A673 (cell line): Measurements from ENCODE around the gene DDC. TPM values are rescaled to one million over a fixed set of nuclear protein-coding genes. Genes with fewer than 3 reads are reported as not detected.

Experiments used
- BruUV-seq: library from RNA; stranded (reverse); fragments of 400-500 nt; replicated peaks from 2 replicates; lab custom pipeline; 2021; lab: Mats Ljungman, UMichigan
- CTCF ChIA-PET: fragments of 300-600 bp; sonication (Branson Sonifier 250); formaldehyde crosslinking; loops from one replicate; lab custom pipeline; 2022; ENCODE audit warnings: antibody characterized with exemption; lab: Charles Lee
- POLR2A ChIA-PET: fragments of 300-600 bp; sonication (Branson Sonifier 250); formaldehyde crosslinking; loops from one replicate; lab custom pipeline; 2022; ENCODE audit warnings: antibody characterized with exemption; ENCODE audit not compliant: low non-redundant PET; lab: Charles Lee
- DNase-seq: peaks from one replicate; pipeline ENCODE4 v3.0.0-alpha.2; 2015; ENCODE audit warnings: low spot score
- H3K27ac ChIP-seq: fragments of 200-600 bp; sonication (generic); 2 replicates; pipeline ENCODE4 v1.5.1; 2016; ENCODE audit warnings: mixed run types, low read depth, mild to moderate bottlenecking, mixed read lengths, antibody characterized with exemption, low read length; ENCODE audit not compliant: poor library complexity, severe bottlenecking
- H3K27me3 ChIP-seq: fragments of 200-600 bp; sonication (generic); replicated peaks from 2 replicates; pipeline ENCODE4 v1.6.1; 2017; ENCODE audit warnings: mixed run types, low read depth, mild to moderate bottlenecking, mixed read lengths, antibody characterized with exemption, low read length; ENCODE audit not compliant: insufficient read depth, poor library complexity
- H3K36me3 ChIP-seq: fragments of 200-600 bp; sonication (generic); 2 replicates; pipeline ENCODE4 v1.6.1; 2016; ENCODE audit warnings: mixed run types, mild to moderate bottlenecking, mixed read lengths, antibody characterized with exemption, low read length; ENCODE audit not compliant: insufficient read depth, poor library complexity, severe bottlenecking
- H3K4me1 ChIP-seq: fragments of 200-600 bp; sonication (generic); 2 replicates; pipeline ENCODE4 v1.6.1; 2017; ENCODE audit warnings: mixed run types, mild to moderate bottlenecking, mixed read lengths, antibody characterized with exemption, low read length; ENCODE audit not compliant: insufficient read depth, poor library complexity, severe bottlenecking
- H3K4me3 ChIP-seq: fragments of 200-600 bp; sonication (generic); 2 replicates; pipeline ENCODE4 v1.5.1; 2016; ENCODE audit warnings: low read depth, mixed run types, mild to moderate bottlenecking, mixed read lengths, low read length; ENCODE audit not compliant: poor library complexity, severe bottlenecking
- H3K9me3 ChIP-seq: fragments of 200-600 bp; sonication (generic); 2 replicates; pipeline ENCODE4 v1.6.1; 2016; ENCODE audit warnings: mixed run types, low read depth, mild to moderate bottlenecking, mixed read lengths, antibody characterized with exemption, low read length; ENCODE audit not compliant: poor library complexity, severe bottlenecking
- CTCF ChIP-seq: fragments of 300-800, 200-600 bp; sonication (generic); conservative IDR thresholded peaks from 2 replicates; pipeline ENCODE4 v1.5.1; 2017; ENCODE audit warnings: low read depth, mild to moderate bottlenecking, antibody characterized with exemption, low read length, moderate library complexity, mixed read lengths
- EZH2 ChIP-seq: fragments of 200-600 bp; sonication (generic); IDR thresholded peaks from 2 replicates; pipeline ENCODE4 v1.6.1; 2017; ENCODE audit warnings: borderline replicate concordance, low read depth, mild to moderate bottlenecking, mixed read lengths, antibody characterized with exemption, low read length; ENCODE audit not compliant: poor library complexity, severe bottlenecking
- intact Hi-C: fragments of 100-400 bp; cut with micrococcal nuclease; formaldehyde crosslinking; loops from one replicate; pipeline ENCODE4 v1.10.0; 2022; ENCODE audit not compliant: unreplicated experiment
- total RNA-seq: library from RNA; stranded (reverse); gene quantifications from 2 replicates; pipeline ENCODE4 v1.2.3, GENCODE V29; 2021

DDC gene
- total RNA-seq, 1 experiment from 2014 or later = not detected

GRCh38 chr7:50418526-50419290, 146.5 kb downstream of the DDC start:
- H3K27me3 ChIP-seq = no peaks in the 10 kb centered on the region
- no peaks in the 10 kb centered on the region for H3K4me1 ChIP-seq
- BruUV-seq = no TSS peak
- ChIA-PET CTCF (interaction anchor here (1.1 to 1.4 kb wide), 3 partner anchors 50 to 326 kb away, joined by 3 to 6 read pairs (median 5); no protein-coding TSS in a partner anchor), POLR2A (no interaction called here)
- intact Hi-C loops = loop anchor here (1.0 kb wide), 3 partner anchors 213 to 326 kb away; no protein-coding TSS in a partner anchor
- no peak for TF ChIP-seq CTCF
- no peak for TF ChIP-seq EZH2
- H3K9me3 ChIP-seq = no peaks in the 10 kb centered on the region
- no peak overlapping the region for H3K4me3 ChIP-seq
- no peak overlapping the region for H3K27ac ChIP-seq
- no peak for DNase-seq
- no peaks in the 10 kb centered on the region for H3K36me3 ChIP-seq

GRCh38 chr7:50418086-50418515, 147.1 kb downstream of the DDC start:
- no peak overlapping the region for H3K4me3 ChIP-seq
- DNase-seq = peak; percentile 86
- H3K27ac ChIP-seq = no peak overlapping the region
- no peaks in the 10 kb centered on the region for H3K27me3 ChIP-seq
- ChIA-PET POLR2A (no interaction called here), CTCF (interaction anchor here (1.1 to 1.4 kb wide), 3 partner anchors 49 to 326 kb away, joined by 3 to 6 read pairs (median 5); no protein-coding TSS in a partner anchor)
- H3K4me1 ChIP-seq = no peaks in the 10 kb centered on the region
- BruUV-seq = no TSS peak
- intact Hi-C loops = loop anchor here (1.0 kb wide), 3 partner anchors 213 to 326 kb away; no protein-coding TSS in a partner anchor
- H3K36me3 ChIP-seq = no peaks in the 10 kb centered on the region
- TF ChIP-seq CTCF = peak; percentile 89
- TF ChIP-seq EZH2 = no peak
- no peaks in the 10 kb centered on the region for H3K9me3 ChIP-seq

GRCh38 chr7:50416527-50417182, 148.6 kb downstream of the DDC start:
- intact Hi-C loops = no loop called here
- no peaks in the 10 kb centered on the region for H3K4me1 ChIP-seq
- no peak overlapping the region for H3K4me3 ChIP-seq
- no peaks in the 10 kb centered on the region for H3K9me3 ChIP-seq
- DNase-seq = no peak
- ChIA-PET POLR2A (no interaction called here), CTCF (interaction anchor here (0.7 to 0.8 kb wide), 2 partner anchors 211 to 324 kb away, joined by 3 to 7 read pairs; no protein-coding TSS in a partner anchor)
- TF ChIP-seq CTCF = no peak
- H3K27me3 ChIP-seq = no peaks in the 10 kb centered on the region
- BruUV-seq = no TSS peak
- H3K36me3 ChIP-seq = no peaks in the 10 kb centered on the region
- no peak overlapping the region for H3K27ac ChIP-seq
